Measurements from ENCODE around the gene TRIM24. TPM values are rescaled to one million over a fixed set of nuclear protein-coding genes. Genes with fewer than 3 reads are reported as not detected.

Gene TRIM24
- total RNA-seq, 4 donors from 2014 or later = 13.9 to 16.2 (median 14.1) TPM

- Histone ChIP-seq H3K27me3 (no peaks in the 10 kb centered on the region), H3K36me3 (peaks cover 0 to 100% of the 10 kb centered on the region in 2 donors), H3K4me3 (no peak overlapping the region), H3K9me3 (peaks cover 0 to 51% (median 0%) of the 10 kb centered on the region in 3 donors), H3K27ac (no peak overlapping the region), H3K4me1 (no peaks in the 10 kb centered on the region)
- TF ChIP-seq, protein P1, sequence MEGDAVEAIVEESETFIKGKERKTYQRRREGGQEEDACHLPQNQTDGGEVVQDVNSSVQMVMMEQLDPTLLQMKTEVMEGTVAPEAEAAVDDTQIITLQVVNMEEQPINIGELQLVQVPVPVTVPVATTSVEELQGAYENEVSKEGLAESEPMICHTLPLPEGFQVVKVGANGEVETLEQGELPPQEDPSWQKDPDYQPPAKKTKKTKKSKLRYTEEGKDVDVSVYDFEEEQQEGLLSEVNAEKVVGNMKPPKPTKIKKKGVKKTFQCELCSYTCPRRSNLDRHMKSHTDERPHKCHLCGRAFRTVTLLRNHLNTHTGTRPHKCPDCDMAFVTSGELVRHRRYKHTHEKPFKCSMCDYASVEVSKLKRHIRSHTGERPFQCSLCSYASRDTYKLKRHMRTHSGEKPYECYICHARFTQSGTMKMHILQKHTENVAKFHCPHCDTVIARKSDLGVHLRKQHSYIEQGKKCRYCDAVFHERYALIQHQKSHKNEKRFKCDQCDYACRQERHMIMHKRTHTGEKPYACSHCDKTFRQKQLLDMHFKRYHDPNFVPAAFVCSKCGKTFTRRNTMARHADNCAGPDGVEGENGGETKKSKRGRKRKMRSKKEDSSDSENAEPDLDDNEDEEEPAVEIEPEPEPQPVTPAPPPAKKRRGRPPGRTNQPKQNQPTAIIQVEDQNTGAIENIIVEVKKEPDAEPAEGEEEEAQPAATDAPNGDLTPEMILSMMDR (IDR thresholded peaks at IDR 0.05) = no peak
- no peak for TF ChIP-seq EP300 (IDR thresholded peaks at IDR 0.05)
- TF ChIP-seq POLR2A (IDR thresholded peaks at IDR 0.05) = no peak
- TF ChIP-seq POLR2AphosphoS5 (IDR thresholded peaks at IDR 0.05) = no peak
- WGBS, 2 donors (ENCODE audit: low coverage in 1 of 2) = 91 to 96% methylated on average over 8 of the region's 8 CpGs
- ATAC-seq = no peak
These were observed 105.0 kb downstream of the TRIM24 start for GRCh38 chr7:138565071-138565450.

- ATAC-seq = no peak
- H3K9me3 ChIP-seq = peaks cover 0 to 51% (median 0%) of the 10 kb centered on the region in 3 donors
- H3K36me3 ChIP-seq = peaks cover 0 to 100% of the 10 kb centered on the region in 2 donors
- H3K4me1 ChIP-seq = no peaks in the 10 kb centered on the region
- 95% methylated on average over 4 of the region's 8 CpGs; no CpG with 5 or more reads in 1 of the 2 donors for WGBS, 2 donors (ENCODE audit: low coverage in 1 of 2)
- H3K4me3 ChIP-seq = no peak overlapping the region
- TF ChIP-seq, protein P1 (IDR thresholded peaks at IDR 0.05) = no peak
- TF ChIP-seq POLR2A (IDR thresholded peaks at IDR 0.05) = no peak
- no peak for TF ChIP-seq EP300 (IDR thresholded peaks at IDR 0.05)
- no peak for TF ChIP-seq POLR2AphosphoS5 (IDR thresholded peaks at IDR 0.05)
- no peaks in the 10 kb centered on the region for H3K27me3 ChIP-seq
- H3K27ac ChIP-seq = no peak overlapping the region
These were observed 105.5 kb downstream of the TRIM24 start for GRCh38 chr7:138565451-138566114.

DNA sequence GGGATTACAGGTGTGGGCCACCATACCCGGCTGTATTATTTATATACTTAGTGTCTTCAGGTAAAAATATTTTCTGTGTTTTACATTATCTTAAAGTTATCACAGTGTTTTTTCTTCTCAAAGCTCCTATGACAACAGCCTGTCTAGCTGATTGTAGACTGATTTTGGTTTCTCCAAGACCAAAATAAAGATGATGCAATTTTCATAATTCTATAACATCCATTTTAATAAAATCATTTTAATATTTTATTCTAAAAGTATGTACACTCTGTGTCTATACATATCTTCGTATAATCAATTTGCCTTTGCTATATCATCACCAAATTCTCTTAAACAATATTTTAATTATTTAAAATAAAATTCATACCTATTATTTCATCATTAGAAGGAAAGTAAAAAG, 108.6 kb downstream of the TRIM24 start:
- TF ChIP-seq EP300 (IDR thresholded peaks at IDR 0.05) (no peak), POLR2A (IDR thresholded peaks at IDR 0.05) (no peak), POLR2AphosphoS5 (IDR thresholded peaks at IDR 0.05) (no peak)
- TF ChIP-seq, protein P1 (IDR thresholded peaks at IDR 0.05) = no peak
- 83 to 90% methylated on average over 1 to 2 of the region's 2 CpGs for WGBS, 2 donors (ENCODE audit: low coverage in 1 of 2)
- no peaks in the 10 kb centered on the region for H3K27me3 ChIP-seq
- no peaks in the 10 kb centered on the region for H3K4me1 ChIP-seq
- peaks cover 0 to 30% (median 0%) of the 10 kb centered on the region in 3 donors for H3K9me3 ChIP-seq
- H3K36me3 ChIP-seq = peaks cover 3 to 100% of the 10 kb centered on the region in 2 donors
- no peak overlapping the region for H3K4me3 ChIP-seq
- no peak for ATAC-seq
- no peak overlapping the region for H3K27ac ChIP-seq

- H3K27ac ChIP-seq = no peak overlapping the region
- no peaks in the 10 kb centered on the region for H3K4me1 ChIP-seq
- WGBS, 2 donors (ENCODE audit: low coverage in 1 of 2) = 94 to 97% methylated on average over 3 of the region's 3 CpGs
- peaks cover 3 to 99% of the 10 kb centered on the region in 2 donors for H3K36me3 ChIP-seq
- H3K4me3 ChIP-seq = no peak overlapping the region
- TF ChIP-seq POLR2A (IDR thresholded peaks at IDR 0.05) (no peak), POLR2AphosphoS5 (IDR thresholded peaks at IDR 0.05) (no peak), EP300 (IDR thresholded peaks at IDR 0.05) (no peak)
- TF ChIP-seq, protein P1 (IDR thresholded peaks at IDR 0.05) = no peak
- no peaks in the 10 kb centered on the region for H3K27me3 ChIP-seq
- no peak for ATAC-seq
- peaks cover 0 to 22% (median 0%) of the 10 kb centered on the region in 3 donors for H3K9me3 ChIP-seq
These were observed 109.4 kb downstream of the TRIM24 start for GRCh38 chr7:138569418-138569817.

- Histone ChIP-seq H3K27me3 (no peaks in the 10 kb centered on the region), H3K36me3 (peaks cover 3 to 88% of the 10 kb centered on the region in 2 donors), H3K9me3 (peaks cover 0 to 9% (median 0%) of the 10 kb centered on the region in 3 donors), H3K27ac (no peak overlapping the region), H3K4me3 (no peak overlapping the region), H3K4me1 (no peaks in the 10 kb centered on the region)
- TF ChIP-seq EP300 (IDR thresholded peaks at IDR 0.05) = no peak
- TF ChIP-seq POLR2A (IDR thresholded peaks at IDR 0.05) = no peak
- TF ChIP-seq, protein P1 (IDR thresholded peaks at IDR 0.05) = no peak
- TF ChIP-seq POLR2AphosphoS5 (IDR thresholded peaks at IDR 0.05) = no peak
- WGBS, 2 donors (ENCODE audit: low coverage in 1 of 2) = 100% methylated on average over 1 to 3 of the region's 4 CpGs
- ATAC-seq = no peak
These were observed 110.7 kb downstream of the TRIM24 start for GRCh38 chr7:138570715-138571114.

Measured in gastroesophageal sphincter (tissue), 4 donors.